ENCODE measurements around the gene OPCML. TPM values are rescaled to one million over a fixed set of nuclear protein-coding genes. Genes with fewer than 3 reads are reported as not detected.

The OPCML gene
- total RNA-seq, 1 donor from 2014 or later, result 2.7 TPM

DNA sequence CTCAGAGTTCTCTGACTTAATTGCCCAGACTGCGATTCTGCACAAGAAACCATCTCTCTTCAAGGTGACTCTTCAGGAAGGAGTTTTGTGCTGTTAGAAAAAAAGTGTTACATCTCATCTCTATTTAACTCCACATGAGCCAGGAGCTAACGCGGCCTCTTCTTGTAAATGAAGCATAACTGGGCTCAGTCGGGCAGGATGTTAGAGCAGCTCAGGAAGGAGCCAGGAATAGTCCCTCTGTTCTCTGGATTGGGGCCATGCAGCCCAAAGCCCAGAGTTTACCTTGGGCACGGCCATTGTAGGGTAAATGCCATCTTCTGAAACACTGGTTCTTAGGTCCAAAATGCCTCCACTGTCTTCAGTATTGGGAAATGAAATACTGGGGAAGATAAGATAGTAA is 760.6 kb downstream of the OPCML start:
- Mint-ChIP-seq H3K9me3 (ENCODE audit: low read depth) (peaks cover 4% of the 10 kb centered on the region), H3K4me1 (ENCODE audit: low read depth) (peaks cover 16% of the 10 kb centered on the region), H3K27me3 (ENCODE audit: low read depth) (no peaks in the 10 kb centered on the region), H3K4me3 (ENCODE audit: unreplicated experiment) (no peak overlapping the region), H3K27ac (ENCODE audit: unreplicated experiment) (no peak overlapping the region), H3K36me3 (ENCODE audit: low read depth) (no peaks in the 10 kb centered on the region)
- TF ChIP-seq, protein P1, sequence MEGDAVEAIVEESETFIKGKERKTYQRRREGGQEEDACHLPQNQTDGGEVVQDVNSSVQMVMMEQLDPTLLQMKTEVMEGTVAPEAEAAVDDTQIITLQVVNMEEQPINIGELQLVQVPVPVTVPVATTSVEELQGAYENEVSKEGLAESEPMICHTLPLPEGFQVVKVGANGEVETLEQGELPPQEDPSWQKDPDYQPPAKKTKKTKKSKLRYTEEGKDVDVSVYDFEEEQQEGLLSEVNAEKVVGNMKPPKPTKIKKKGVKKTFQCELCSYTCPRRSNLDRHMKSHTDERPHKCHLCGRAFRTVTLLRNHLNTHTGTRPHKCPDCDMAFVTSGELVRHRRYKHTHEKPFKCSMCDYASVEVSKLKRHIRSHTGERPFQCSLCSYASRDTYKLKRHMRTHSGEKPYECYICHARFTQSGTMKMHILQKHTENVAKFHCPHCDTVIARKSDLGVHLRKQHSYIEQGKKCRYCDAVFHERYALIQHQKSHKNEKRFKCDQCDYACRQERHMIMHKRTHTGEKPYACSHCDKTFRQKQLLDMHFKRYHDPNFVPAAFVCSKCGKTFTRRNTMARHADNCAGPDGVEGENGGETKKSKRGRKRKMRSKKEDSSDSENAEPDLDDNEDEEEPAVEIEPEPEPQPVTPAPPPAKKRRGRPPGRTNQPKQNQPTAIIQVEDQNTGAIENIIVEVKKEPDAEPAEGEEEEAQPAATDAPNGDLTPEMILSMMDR (IDR thresholded peaks at IDR 0.05), result no peak
- no peak for DNase-seq (ENCODE audit: low spot score)

DNA sequence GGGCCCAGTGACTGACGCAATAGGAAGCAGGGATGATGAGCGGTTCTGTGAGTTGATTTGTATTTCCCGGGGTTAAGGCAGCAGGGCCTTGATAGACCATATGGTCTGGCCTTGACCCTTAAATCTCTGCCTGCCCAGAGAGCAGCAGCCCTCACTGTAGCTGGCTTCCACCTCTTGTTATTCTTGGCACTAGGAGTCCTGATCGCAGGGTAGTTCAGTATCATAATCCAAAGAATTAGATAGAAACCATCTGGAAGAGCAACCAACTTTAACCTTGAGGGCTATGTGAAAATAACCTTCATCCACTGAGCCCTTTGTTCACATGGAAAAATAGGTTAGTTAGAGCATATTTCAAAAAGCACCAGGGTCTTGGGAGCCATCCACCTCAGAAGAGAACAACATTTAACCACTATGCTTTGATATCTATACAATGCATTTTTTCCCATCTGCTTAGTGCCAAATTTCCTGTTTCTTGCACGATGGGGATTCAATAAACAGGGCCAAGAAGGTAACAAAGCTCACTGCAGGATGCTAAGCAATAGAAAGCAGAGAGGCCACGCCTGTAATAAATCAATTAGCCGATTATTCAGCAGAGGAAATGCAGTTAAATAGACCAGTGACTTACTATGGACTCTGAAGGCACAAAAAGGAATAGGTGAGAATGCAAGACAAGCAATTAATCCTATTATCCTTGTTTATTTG is 761.3 kb downstream of the OPCML start:
- H3K27me3 Mint-ChIP-seq (ENCODE audit: low read depth), result no peaks in the 10 kb centered on the region

DNA sequence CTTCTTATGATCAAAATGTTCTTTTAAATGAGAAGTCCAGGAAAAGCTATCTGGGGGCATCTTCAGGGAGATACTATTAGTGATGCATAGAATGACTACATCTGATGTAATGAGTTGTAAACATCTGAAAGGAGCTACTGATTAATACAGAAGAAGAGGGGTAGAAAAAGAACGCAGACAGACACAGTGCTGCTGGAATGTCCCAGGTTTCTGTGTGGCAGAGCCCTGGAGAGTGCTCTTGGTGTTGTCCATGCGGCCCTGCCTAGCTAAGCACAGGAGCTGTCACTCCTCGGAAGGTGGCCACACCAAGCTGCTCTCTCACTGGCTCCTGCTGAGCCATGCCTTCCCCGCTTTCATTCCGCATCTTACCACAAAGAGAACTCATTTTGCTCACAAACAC is 768.8 kb downstream of the OPCML start:
- Mint-ChIP-seq H3K27ac (ENCODE audit: unreplicated experiment) (no peak overlapping the region), H3K27me3 (ENCODE audit: low read depth) (no peaks in the 10 kb centered on the region), H3K36me3 (ENCODE audit: low read depth) (peaks cover 6% of the 10 kb centered on the region), H3K4me1 (ENCODE audit: low read depth) (no peaks in the 10 kb centered on the region), H3K4me3 (ENCODE audit: unreplicated experiment) (no peak overlapping the region), H3K9me3 (ENCODE audit: low read depth) (peaks cover 13% of the 10 kb centered on the region)
- TF ChIP-seq, protein P1 (IDR thresholded peaks at IDR 0.05), result no peak
- no peak for DNase-seq (ENCODE audit: low spot score)

More for the DNA sequence above, 761.3 kb downstream of the OPCML start:
- TF ChIP-seq, protein P1 (IDR thresholded peaks at IDR 0.05), result no peak
- H3K36me3 Mint-ChIP-seq (ENCODE audit: low read depth), result no peaks in the 10 kb centered on the region
- no peak overlapping the region for H3K4me3 Mint-ChIP-seq (ENCODE audit: unreplicated experiment)
- H3K4me1 Mint-ChIP-seq (ENCODE audit: low read depth), result peaks cover 16% of the 10 kb centered on the region
- DNase-seq (ENCODE audit: low spot score), result no peak
- H3K27ac Mint-ChIP-seq (ENCODE audit: unreplicated experiment), result no peak overlapping the region
- H3K9me3 Mint-ChIP-seq (ENCODE audit: low read depth), result no peaks in the 10 kb centered on the region

DNA sequence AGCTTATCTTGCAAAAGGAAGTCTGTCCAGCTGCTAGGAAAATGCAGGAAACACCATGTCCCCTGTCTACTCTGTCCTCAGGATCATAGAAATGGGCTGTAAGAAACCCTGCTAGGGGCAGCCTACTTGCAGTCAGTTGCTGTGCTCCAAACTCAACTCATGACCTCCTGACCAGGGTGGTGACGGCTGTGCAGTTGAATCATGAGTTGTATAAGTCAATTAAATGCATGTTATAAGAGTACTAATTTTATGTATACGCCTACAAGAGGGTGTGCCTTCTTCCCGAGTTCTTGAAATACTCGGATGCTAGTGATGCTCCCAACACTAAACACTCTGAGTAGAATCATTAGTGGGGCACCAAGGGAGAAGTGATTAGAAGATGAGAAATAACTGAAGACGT is 776.4 kb downstream of the OPCML start:
- Mint-ChIP-seq H3K4me3 (ENCODE audit: unreplicated experiment) (no peak overlapping the region), H3K36me3 (ENCODE audit: low read depth) (peaks cover 6% of the 10 kb centered on the region), H3K27me3 (ENCODE audit: low read depth) (no peaks in the 10 kb centered on the region), H3K27ac (ENCODE audit: unreplicated experiment) (no peak overlapping the region), H3K9me3 (ENCODE audit: low read depth) (peaks cover 23% of the 10 kb centered on the region), H3K4me1 (ENCODE audit: low read depth) (no peaks in the 10 kb centered on the region)
- TF ChIP-seq, protein P1 (IDR thresholded peaks at IDR 0.05), result no peak
- DNase-seq (ENCODE audit: low spot score), result no peak

DNA sequence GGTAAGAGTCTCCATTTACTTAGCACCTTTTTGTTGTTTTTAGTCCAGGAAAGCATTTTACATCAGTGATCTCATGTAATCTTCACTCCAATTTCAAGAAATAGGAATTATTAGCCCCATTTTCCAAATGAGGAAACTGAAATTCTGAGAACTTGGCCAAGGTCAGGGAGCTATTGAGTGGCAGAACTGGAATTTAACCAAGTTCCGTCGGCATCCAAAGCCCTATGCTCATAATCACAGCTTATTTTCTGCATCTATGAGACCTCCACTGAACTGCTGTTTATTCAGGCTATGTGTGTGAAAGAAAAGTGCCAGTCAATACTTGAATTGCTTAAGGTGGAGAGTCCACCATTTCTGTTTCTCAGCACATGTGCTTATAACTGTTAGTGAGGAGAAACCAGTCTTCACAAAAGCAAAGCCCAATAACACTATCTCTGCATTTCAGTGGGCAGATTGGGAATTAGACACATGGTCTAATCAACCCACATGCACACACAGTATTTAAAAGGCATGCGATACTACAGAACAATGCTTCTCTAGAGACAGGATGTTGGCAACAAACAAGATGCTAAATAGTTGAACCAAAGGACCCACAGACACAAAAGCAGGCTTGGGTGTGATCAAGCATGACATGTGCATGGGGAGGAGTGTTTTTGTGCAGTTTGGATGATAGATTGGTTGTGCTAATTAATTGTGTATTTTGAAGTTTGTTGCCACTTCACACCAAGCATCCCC is 780.6 kb downstream of the OPCML start:
- H3K4me1 Mint-ChIP-seq (ENCODE audit: low read depth), result no peaks in the 10 kb centered on the region
- no peak for DNase-seq (ENCODE audit: low spot score)
- H3K4me3 Mint-ChIP-seq (ENCODE audit: unreplicated experiment), result no peak overlapping the region
- H3K36me3 Mint-ChIP-seq (ENCODE audit: low read depth), result no peaks in the 10 kb centered on the region
- H3K9me3 Mint-ChIP-seq (ENCODE audit: low read depth), result peaks cover 3% of the 10 kb centered on the region
- H3K27me3 Mint-ChIP-seq (ENCODE audit: low read depth), result no peaks in the 10 kb centered on the region
- no peak overlapping the region for H3K27ac Mint-ChIP-seq (ENCODE audit: unreplicated experiment)
- TF ChIP-seq, protein P1 (IDR thresholded peaks at IDR 0.05), result no peak
